ENCODE results near the gene MOSMO. TPM values are rescaled to one million over a fixed set of nuclear protein-coding genes. Genes with fewer than 3 reads are reported as not detected.
"Not testable (repeated sequence)": the region's sequence is repeated elsewhere in the genome, so short reads cannot be mapped to it uniquely, and the experiment has no call there.

The MOSMO gene
- total RNA-seq, 1 donor from 2014 or later = 11.4 TPM

DNA sequence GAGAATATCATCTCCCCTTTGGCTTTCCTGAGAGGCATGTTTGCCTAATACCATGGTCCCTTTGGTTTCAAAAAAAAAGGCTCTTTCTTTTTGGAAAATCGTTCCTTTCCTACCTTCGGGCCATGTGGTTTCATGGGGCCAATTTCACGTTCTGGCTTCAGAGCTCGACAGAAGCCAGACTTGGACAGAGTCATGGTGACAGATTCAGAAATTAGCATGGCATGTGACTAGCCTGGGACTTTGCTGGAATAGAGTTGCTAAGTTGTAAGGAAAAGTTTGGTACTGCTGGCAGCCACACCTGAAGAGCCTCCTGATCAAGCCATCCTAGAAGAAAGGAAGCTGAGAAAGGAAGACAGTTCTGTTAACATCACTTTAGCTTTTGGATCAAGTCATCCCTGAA lies 82.0 kb downstream of the MOSMO start:
- Mint-ChIP-seq H3K27me3 (ENCODE audit: low read depth) (peaks cover under 1% of the 10 kb centered on the region), H3K9me3 (no peaks in the 10 kb centered on the region), H3K27ac (no peak overlapping the region), H3K36me3 (ENCODE audit: low read depth) (peaks cover 7% of the 10 kb centered on the region), H3K4me3 (ENCODE audit: low read depth) (no peak overlapping the region), H3K4me1 (ENCODE audit: low read depth) (no peaks in the 10 kb centered on the region)
- DNase-seq (ENCODE audit: low spot score) = no peak
- intact Hi-C loops (cut with micrococcal nuclease) = loop anchor here (10.0 kb wide), 1 partner anchor 95 kb away; no protein-coding TSS in a partner anchor

GRCh38 chr16:22091721-22092120 lies 83.8 kb downstream of the MOSMO start:
- no peak for DNase-seq (ENCODE audit: low spot score)
- Mint-ChIP-seq H3K36me3 (ENCODE audit: low read depth) (no peaks in the 10 kb centered on the region), H3K4me3 (ENCODE audit: low read depth) (no peak overlapping the region), H3K27ac (no peak overlapping the region), H3K27me3 (ENCODE audit: low read depth) (peaks cover 7% of the 10 kb centered on the region), H3K4me1 (ENCODE audit: low read depth) (no peaks in the 10 kb centered on the region), H3K9me3 (no peaks in the 10 kb centered on the region)
- intact Hi-C loops (cut with micrococcal nuclease) = loop anchor here (10.0 kb wide), 1 partner anchor 93 kb away; no protein-coding TSS in a partner anchor

- Mint-ChIP-seq H3K9me3 (no peaks in the 10 kb centered on the region), H3K27ac (no peak within 1 kb of the TSS), H3K27me3 (ENCODE audit: low read depth) (peaks cover 10% of the 10 kb centered on the region), H3K4me1 (ENCODE audit: low read depth) (no peaks in the 10 kb centered on the region), H3K36me3 (ENCODE audit: low read depth) (no peaks in the 10 kb centered on the region), H3K4me3 (ENCODE audit: low read depth) (no peak within 1 kb of the TSS)
- DNase-seq (ENCODE audit: low spot score) = no peak
- intact Hi-C loops (cut with micrococcal nuclease) = loop anchor here (10.0 kb wide), 1 partner anchor 92 kb away; no protein-coding TSS in a partner anchor
These were observed 84.4 kb downstream of the MOSMO start, which contains the start of gene VWA3A for GRCh38 chr16:22092143-22092933. TSS of gene VWA3A (plus strand) at chr16:22092541. CDS start at chr16:22092638, 97 bp downstream.

- DNase-seq (ENCODE audit: low spot score) = no peak
- intact Hi-C loops (cut with micrococcal nuclease) = loop anchor here (10.0 kb wide), 1 partner anchor 91 kb away; no protein-coding TSS in a partner anchor
- H3K27ac Mint-ChIP-seq = no peak overlapping the region
- no peak overlapping the region for H3K4me3 Mint-ChIP-seq (ENCODE audit: low read depth)
- no peaks in the 10 kb centered on the region for H3K4me1 Mint-ChIP-seq (ENCODE audit: low read depth)
- H3K27me3 Mint-ChIP-seq (ENCODE audit: low read depth) = peaks cover 18% of the 10 kb centered on the region
- H3K36me3 Mint-ChIP-seq (ENCODE audit: low read depth) = no peaks in the 10 kb centered on the region
- no peaks in the 10 kb centered on the region for H3K9me3 Mint-ChIP-seq
These were observed 85.4 kb downstream of the MOSMO start for GRCh38 chr16:22093331-22093730.

DNA sequence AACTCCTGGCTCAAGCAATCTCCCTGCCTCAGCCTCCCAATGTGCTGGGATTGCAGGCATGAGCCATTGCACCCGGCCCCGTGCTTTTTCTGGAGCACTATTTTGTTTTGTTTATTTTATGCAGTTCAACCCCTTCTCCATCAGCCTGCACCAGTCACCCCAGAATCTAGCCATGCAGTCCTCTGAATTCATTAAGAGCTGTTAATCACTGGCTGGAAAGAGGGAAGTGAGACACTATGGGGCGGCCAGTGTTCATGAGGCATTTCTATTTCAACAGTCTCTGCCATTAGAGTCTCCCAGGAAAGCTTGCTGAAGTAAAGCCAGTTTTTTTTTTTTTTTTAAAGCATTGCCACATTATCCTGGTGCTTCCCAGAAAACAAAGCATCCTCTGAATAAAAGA lies 86.1 kb downstream of the MOSMO start:
- no peak for DNase-seq (ENCODE audit: low spot score)
- Mint-ChIP-seq H3K36me3 (ENCODE audit: low read depth) (no peaks in the 10 kb centered on the region), H3K4me3 (ENCODE audit: low read depth) (no peak overlapping the region), H3K4me1 (ENCODE audit: low read depth) (peaks cover 1% of the 10 kb centered on the region), H3K27me3 (ENCODE audit: low read depth) (peaks cover 20% of the 10 kb centered on the region), H3K27ac (no peak overlapping the region), H3K9me3 (no peaks in the 10 kb centered on the region)
- intact Hi-C loops (cut with micrococcal nuclease) = loop anchor here (10.0 kb wide), 1 partner anchor 91 kb away; no protein-coding TSS in a partner anchor

DNA sequence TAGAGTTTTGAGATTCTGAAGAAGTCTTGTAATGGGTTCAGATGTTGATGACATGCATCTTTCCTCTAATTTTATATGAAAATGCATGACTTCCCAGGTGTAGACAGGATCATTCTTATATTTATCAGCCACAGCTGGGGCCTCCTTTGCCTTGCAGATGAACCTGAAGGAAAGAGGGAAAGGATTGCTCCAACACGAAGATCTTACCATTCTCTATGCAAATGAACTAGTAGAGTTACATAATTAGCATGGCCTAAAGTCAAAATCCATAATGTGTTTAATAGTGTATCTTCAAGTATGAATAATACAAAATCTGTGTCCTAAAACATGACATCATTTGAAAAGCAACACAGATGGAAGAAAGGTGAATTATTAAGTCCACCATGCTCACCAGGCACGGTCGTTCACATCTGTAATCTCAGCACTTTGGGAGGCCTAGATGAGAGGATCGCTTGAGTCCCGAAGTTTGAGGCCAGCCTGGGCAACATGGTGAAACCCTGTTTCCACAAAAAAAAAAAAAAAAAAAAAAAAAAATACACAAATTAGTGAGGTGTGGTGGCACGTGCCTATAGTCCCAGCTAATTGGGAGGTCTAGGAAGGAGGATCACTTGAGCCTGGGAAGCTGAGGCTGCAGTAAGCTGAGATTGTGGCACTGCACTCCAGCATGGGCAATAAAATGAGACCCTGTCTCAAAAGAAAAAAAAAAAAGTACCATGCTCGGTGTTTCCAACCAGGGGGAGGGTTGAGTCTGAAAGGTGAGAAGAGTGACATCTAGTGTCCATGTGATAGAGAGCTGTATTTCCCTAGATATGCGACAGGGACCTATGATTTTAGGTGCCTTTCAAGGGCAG lies 90.7 kb downstream of the MOSMO start:
- no peaks in the 10 kb centered on the region for H3K9me3 Mint-ChIP-seq
- intact Hi-C loops (cut with micrococcal nuclease) = loop anchor here (1.0 to 10.0 kb wide), 2 partner anchors 86 to 97 kb away; partner anchors contain the start of gene PDZD9
- no peak overlapping the region for H3K4me3 Mint-ChIP-seq (ENCODE audit: low read depth)
- no peak overlapping the region for H3K27ac Mint-ChIP-seq
- peaks cover 25% of the 10 kb centered on the region for H3K27me3 Mint-ChIP-seq (ENCODE audit: low read depth)
- no peaks in the 10 kb centered on the region for H3K36me3 Mint-ChIP-seq (ENCODE audit: low read depth)
- no peak for DNase-seq (ENCODE audit: low spot score)
- peaks cover 1% of the 10 kb centered on the region for H3K4me1 Mint-ChIP-seq (ENCODE audit: low read depth)

DNA sequence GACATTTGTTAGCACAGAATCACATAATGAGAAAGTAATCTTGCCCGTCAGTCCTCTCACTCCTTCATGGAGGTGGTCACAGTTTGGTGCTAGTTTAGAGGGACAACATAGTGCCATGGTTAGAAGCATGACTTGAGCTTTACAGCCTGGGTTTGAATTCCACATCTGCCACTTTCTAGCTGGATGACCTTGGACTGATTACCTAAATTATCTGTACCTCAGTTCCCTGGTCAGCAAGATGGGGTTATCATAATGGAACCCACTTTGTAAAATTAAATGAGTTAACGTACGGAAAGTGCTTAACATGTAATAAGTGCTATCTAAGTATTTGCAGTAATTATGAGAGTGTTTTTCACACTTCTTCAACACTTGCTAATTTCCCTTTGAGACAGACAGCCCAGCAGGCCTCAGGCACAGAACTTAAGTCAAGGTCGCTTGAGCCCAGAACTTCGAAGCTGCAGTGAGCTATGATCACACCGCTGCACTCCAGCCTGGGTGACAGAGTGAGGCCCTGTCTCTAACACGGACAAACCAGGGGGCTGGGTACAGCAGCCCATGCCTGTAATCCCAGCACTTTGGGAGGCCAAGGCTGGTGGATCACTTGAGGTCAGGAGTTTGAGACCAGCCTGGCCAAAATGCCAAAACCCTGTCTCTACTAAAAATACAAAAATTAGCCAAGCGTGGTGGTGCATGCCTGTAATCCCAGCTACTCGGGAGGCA lies 91.5 kb downstream of the MOSMO start:
- Mint-ChIP-seq H3K27me3 (ENCODE audit: low read depth) (peaks cover 25% of the 10 kb centered on the region), H3K4me1 (ENCODE audit: low read depth) (peaks cover 1% of the 10 kb centered on the region), H3K4me3 (ENCODE audit: low read depth) (no peak overlapping the region), H3K9me3 (no peaks in the 10 kb centered on the region), H3K27ac (no peak overlapping the region), H3K36me3 (ENCODE audit: low read depth) (no peaks in the 10 kb centered on the region)
- DNase-seq (ENCODE audit: low spot score) = no peak
- intact Hi-C loops (cut with micrococcal nuclease) = loop anchor here (1.0 to 10.0 kb wide), 2 partner anchors 85 to 98 kb away; partner anchors contain the start of gene PDZD9

DNA sequence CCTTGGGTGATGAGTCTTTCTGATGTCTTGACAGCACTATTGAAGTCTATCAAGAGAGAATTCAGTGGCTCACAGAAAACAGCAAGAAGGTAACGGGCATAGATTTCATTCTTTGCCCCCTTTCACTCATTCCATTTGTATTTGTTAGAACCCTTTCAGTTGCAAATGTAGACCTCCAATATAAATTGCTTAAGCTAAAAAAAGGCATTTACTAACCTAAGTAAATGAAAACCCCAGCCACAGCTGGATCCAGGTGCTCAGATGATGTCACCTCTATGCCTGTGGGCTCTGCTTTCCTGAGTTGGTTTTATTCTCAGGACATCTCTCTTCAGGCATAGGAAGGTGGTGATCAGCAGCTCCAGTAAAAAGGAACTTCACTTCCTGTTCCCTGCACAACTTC lies 95.5 kb downstream of the MOSMO start:
- Mint-ChIP-seq H3K27me3 (ENCODE audit: low read depth) (peaks cover 19% of the 10 kb centered on the region), H3K27ac (no peak overlapping the region)
- DNase-seq (ENCODE audit: low spot score) = no peak

GRCh38 chr16:22109258-22109898 lies 101.5 kb downstream of the MOSMO start:
- H3K9me3 Mint-ChIP-seq = no peaks in the 10 kb centered on the region
- no peak overlapping the region for H3K27ac Mint-ChIP-seq
- H3K4me1 Mint-ChIP-seq (ENCODE audit: low read depth) = peaks cover 4% of the 10 kb centered on the region
- H3K4me3 Mint-ChIP-seq (ENCODE audit: low read depth) = no peak overlapping the region
- intact Hi-C loops (cut with micrococcal nuclease) = no loop called here
- peaks cover 17% of the 10 kb centered on the region for H3K27me3 Mint-ChIP-seq (ENCODE audit: low read depth)
- H3K36me3 Mint-ChIP-seq (ENCODE audit: low read depth) = no peaks in the 10 kb centered on the region
- no peak for DNase-seq (ENCODE audit: low spot score)

More for the DNA sequence above, 95.5 kb downstream of the MOSMO start:
- intact Hi-C loops (cut with micrococcal nuclease) = no loop called here
- no peaks in the 10 kb centered on the region for H3K9me3 Mint-ChIP-seq
- H3K4me1 Mint-ChIP-seq (ENCODE audit: low read depth) = peaks cover 1% of the 10 kb centered on the region
- H3K36me3 Mint-ChIP-seq (ENCODE audit: low read depth) = no peaks in the 10 kb centered on the region
- H3K4me3 Mint-ChIP-seq (ENCODE audit: low read depth) = no peak overlapping the region

DNA sequence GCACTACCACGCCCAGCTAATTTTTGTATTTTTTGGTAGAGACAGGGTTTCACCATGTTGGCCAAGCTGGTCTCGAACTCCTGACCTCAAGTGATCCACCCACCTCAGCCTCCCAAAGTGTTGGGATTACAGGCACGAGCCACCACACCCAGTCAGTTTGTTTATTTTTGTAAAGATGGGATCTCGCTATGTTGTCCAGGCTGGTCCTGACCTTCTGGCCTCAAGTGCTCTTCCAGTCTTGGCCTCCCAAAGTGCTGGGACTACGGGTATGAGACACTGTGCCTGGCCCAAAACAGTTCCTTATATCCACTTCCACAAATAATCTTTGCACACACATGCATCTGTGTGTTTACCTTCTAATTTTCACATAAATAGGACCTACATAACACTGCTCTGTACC lies 103.7 kb downstream of the MOSMO start:
- H3K36me3 Mint-ChIP-seq (ENCODE audit: low read depth); H3K4me3 Mint-ChIP-seq (ENCODE audit: low read depth); H3K4me1 Mint-ChIP-seq (ENCODE audit: low read depth); intact Hi-C loops (cut with micrococcal nuclease); H3K9me3 Mint-ChIP-seq; DNase-seq (ENCODE audit: low spot score); H3K27ac Mint-ChIP-seq: not testable (repeated sequence)
- peaks cover 14% of the 10 kb centered on the region for H3K27me3 Mint-ChIP-seq (ENCODE audit: low read depth)

- Mint-ChIP-seq H3K4me1 (ENCODE audit: low read depth) (no peaks in the 10 kb centered on the region), H3K27me3 (ENCODE audit: low read depth) (peaks cover 6% of the 10 kb centered on the region), H3K4me3 (ENCODE audit: low read depth) (no peak overlapping the region), H3K27ac (no peak overlapping the region), H3K36me3 (ENCODE audit: low read depth) (no peaks in the 10 kb centered on the region), H3K9me3 (no peaks in the 10 kb centered on the region)
- DNase-seq (ENCODE audit: low spot score) = no peak
- intact Hi-C loops (cut with micrococcal nuclease) = no loop called here
These were observed 108.3 kb downstream of the MOSMO start for GRCh38 chr16:22116095-22116700.
